H1 (cell line): Measurements from ENCODE around the gene RAMP3. TPM values are rescaled to one million over a fixed set of nuclear protein-coding genes. Genes with fewer than 3 reads are reported as not detected.

ENCODE experiments used
- CBX5 ChIP-seq: fragments of 300-800, 300-1000 bp; sonication (generic); IDR thresholded peaks from 2 replicates; pipeline ENCODE4 v1.7.1; 2016; ENCODE audit warnings: antibody characterized with exemption, low read length, low read depth
- CHD7 ChIP-seq: fragments of 300-600 bp; sonication (generic); IDR thresholded peaks from 2 replicates; pipeline ENCODE4 v1.7.1; 2012; ENCODE audit warnings: low read length, moderate library complexity, mild to moderate bottlenecking, inconsistent platforms; ENCODE audit not compliant: insufficient replicate concordance
- CREB1 ChIP-seq: IDR thresholded peaks from 2 replicates; pipeline ENCODE4 v1.6.1; 2012; ENCODE audit warnings: inconsistent platforms
- KDM1A ChIP-seq: fragments of 200-600, 300-600 bp; sonication (generic); IDR thresholded peaks from 2 replicates; pipeline ENCODE4 v1.7.1; 2016; ENCODE audit warnings: mild to moderate bottlenecking, low read length, borderline replicate concordance
- SIN3A ChIP-seq, 2 experiments: IDR thresholded peaks in 1 of 2; conservative IDR thresholded peaks in 1 of 2; 2 replicates each; pipeline ENCODE4 v1.6.1; 2011 to 2012; ENCODE audit warnings: low read length in 2 of 2, improper control_type of control experiment in 1 of 2, low read depth in 1 of 2, mild to moderate bottlenecking in 1 of 2
- SUZ12 ChIP-seq: fragments of 200-600 bp; sonication (generic); IDR thresholded peaks from 2 replicates; pipeline ENCODE4 v1.6.1; 2012; ENCODE audit warnings: mild to moderate bottlenecking, inconsistent platforms, low read length, moderate library complexity, mixed read lengths
- TCF12 ChIP-seq: IDR thresholded peaks from 2 replicates; pipeline ENCODE4 v1.6.1; 2011; ENCODE audit warnings: low read depth, mild to moderate bottlenecking, low read length
- polyA plus RNA-seq, 7 experiments: library from polyadenylated mRNA; depleted of rRNA in 3 of 7; stranded (reverse) in 5 of 7; unstranded in 2 of 7; fragments of >200 nt in 5 of 7; fragments of 200-250 nt in 2 of 7; gene quantifications; 1 replicate in 5 of 7; 2 replicates in 1 of 7; 4 replicates in 1 of 7; pipeline versions ENCODE4 v1.2.1 to v1.2.3, GENCODE V29; 2011 to 2013; ENCODE audit warnings: missing spikeins in 2 of 7, mixed read lengths in 2 of 7
- total RNA-seq: library from RNA; stranded (reverse); fragmentation: NEBNext Ultra II Directional; extraction: Animal tissue kit (Norgen Biotek cat#: 25700); gene quantifications from 2 replicates; pipeline ENCODE4 v1.2.1, GENCODE V29; 2021

RAMP3 gene
- total and polyA plus RNA-seq, 2 of the 8 experiments (the other 6 are each of a cell fraction or from before 2014, with no cell fraction given) = 0.88 to 0.98 TPM

- no peak for TF ChIP-seq CHD7
- TF ChIP-seq CBX5 = no peak
- TF ChIP-seq SUZ12 = no peak
- no peak for TF ChIP-seq CREB1
- TF ChIP-seq TCF12 = no peak
- TF ChIP-seq KDM1A = no peak
- no peak for TF ChIP-seq SIN3A (conservative IDR thresholded peaks at IDR 0.05 in 1 of 2, IDR thresholded peaks at IDR 0.05 in 1 of 2; ENCODE audit: low read depth in 1 of 2, low read length in 2 of 2)
These were observed 24.8 kb upstream of the RAMP3 start (continued) for GRCh38 chr7:45132708-45133320.
